Fibroblast of pulmonary artery (primary cell): ENCODE measurements around the gene ZNF683.
A peak's percentile ranks its signal among the peaks of the same experiment; 100 is the strongest.
"Not testable (repeated sequence)": the region's sequence is repeated elsewhere in the genome, so short reads cannot be mapped to it uniquely, and the experiment has no call there.

Experiments used
- DNase-seq: peaks from one replicate; pipeline ENCODE4 v3.0.0-alpha.2; 2010; ENCODE audit warnings: low read depth
- H3K4me3 ChIP-seq: replicated peaks from 2 replicates; pipeline ENCODE4 v1.5.1; 2011; ENCODE audit warnings: low read depth, mild to moderate bottlenecking, control low read depth, low read length, moderate library complexity
- TF ChIP-seq, protein P1 (sequence below): IDR thresholded peaks from 2 replicates; pipeline ENCODE4 v1.5.1; 2011; ENCODE audit warnings: mild to moderate bottlenecking, control low read depth, low read length, inconsistent platforms; ENCODE audit errors: missing control alignments

The ZNF683 gene

GRCh38 chr1:26384076-26384475, 11.5 kb upstream of the ZNF683 start:
- no peak for DNase-seq
- no peak overlapping the region for H3K4me3 ChIP-seq
- TF ChIP-seq, protein P1, sequence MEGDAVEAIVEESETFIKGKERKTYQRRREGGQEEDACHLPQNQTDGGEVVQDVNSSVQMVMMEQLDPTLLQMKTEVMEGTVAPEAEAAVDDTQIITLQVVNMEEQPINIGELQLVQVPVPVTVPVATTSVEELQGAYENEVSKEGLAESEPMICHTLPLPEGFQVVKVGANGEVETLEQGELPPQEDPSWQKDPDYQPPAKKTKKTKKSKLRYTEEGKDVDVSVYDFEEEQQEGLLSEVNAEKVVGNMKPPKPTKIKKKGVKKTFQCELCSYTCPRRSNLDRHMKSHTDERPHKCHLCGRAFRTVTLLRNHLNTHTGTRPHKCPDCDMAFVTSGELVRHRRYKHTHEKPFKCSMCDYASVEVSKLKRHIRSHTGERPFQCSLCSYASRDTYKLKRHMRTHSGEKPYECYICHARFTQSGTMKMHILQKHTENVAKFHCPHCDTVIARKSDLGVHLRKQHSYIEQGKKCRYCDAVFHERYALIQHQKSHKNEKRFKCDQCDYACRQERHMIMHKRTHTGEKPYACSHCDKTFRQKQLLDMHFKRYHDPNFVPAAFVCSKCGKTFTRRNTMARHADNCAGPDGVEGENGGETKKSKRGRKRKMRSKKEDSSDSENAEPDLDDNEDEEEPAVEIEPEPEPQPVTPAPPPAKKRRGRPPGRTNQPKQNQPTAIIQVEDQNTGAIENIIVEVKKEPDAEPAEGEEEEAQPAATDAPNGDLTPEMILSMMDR: no peak

DNA sequence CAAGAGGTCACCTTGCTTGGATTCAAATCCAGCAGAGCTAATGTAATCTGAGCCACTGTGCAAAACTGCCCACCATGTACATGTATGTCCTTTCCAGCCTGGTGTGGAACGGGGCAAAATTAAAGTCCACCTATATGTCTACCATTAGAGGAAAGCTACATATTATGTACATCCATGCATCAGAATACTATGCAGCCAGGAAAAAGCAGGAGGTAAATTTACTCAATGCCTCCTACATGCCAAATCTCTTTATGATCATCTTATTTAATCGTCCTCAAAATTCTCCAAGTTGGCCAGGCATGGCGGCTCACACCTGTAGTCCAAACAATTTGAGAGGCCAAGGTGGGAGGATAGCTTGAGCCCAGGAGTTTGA, 6.3 kb upstream of the ZNF683 start:
- TF ChIP-seq, protein P1: no peak
- DNase-seq: no peak

DNA sequence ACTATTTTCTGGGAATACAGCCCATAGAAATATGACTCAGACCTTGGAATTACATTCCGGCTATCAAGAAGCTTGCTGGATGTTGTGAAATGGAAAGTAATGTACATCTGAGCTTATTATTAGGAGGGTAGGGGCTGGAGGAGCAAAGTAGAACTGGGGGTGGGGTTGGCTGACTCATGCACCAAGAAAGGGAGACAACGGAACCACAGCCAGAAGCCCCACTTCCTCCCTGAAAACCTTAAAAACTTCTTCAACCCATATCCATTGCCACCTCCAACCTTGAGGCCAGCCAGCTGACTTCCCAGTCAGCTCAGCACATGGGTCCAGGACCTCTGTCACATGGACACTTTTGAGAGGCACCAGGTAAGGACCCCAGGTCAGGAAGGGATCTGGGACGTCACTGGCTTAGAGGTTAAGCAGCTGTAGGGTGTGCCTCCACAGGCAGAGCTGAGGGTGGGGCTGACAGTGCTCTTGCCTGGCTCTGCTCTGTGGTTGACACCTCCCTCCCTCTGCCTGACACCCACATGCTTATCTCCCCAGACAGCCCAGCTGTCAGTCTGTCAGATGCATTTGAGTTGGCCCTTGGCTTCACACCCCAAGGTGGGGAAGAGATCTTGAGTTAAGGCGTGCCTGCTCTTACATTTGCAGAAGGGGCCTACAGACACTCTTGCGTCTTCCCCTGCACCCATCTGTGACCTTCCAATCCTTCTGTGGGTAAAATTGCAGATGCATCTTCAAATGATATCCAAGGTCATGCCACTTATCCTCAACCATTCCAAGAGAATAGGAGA, 5.7 kb upstream of the ZNF683 start:
- H3K4me3 ChIP-seq: no peak overlapping the region
- DNase-seq: peak; percentile 96
- TF ChIP-seq, protein P1: no peak

More for the DNA sequence above, 6.3 kb upstream of the ZNF683 start:
- H3K4me3 ChIP-seq: no peak overlapping the region

DNA sequence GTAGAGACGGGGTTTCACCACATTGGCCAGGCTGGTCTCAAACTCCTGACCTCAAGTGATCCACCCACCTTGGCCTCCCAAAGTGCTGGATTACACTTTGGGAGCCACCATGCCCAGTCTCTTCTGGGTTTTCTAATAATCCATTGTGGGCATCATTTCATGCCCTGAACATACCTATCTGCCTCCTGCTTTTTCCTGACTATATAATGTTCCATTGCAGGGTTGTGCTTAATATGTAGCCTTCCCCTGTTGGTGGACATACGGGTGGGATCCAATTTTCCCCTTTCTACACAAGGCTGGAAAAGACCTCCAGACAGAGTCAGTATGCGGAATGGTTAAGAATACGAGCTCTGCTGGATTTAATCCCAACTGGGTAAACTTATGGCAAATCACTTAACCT, 3.5 kb upstream of the ZNF683 start:
- H3K4me3 ChIP-seq: no peak overlapping the region
- TF ChIP-seq, protein P1: no peak
- DNase-seq: no peak

- TF ChIP-seq, protein P1: no peak
- H3K4me3 ChIP-seq: no peak overlapping the region
- DNase-seq: no peak
These were observed 2.5 kb upstream of the ZNF683 start for GRCh38 chr1:26375081-26375480.

- not testable (repeated sequence) for H3K4me3 ChIP-seq, DNase-seq
These were observed 1.8 kb upstream of the ZNF683 start for GRCh38 chr1:26374361-26374760.

DNA sequence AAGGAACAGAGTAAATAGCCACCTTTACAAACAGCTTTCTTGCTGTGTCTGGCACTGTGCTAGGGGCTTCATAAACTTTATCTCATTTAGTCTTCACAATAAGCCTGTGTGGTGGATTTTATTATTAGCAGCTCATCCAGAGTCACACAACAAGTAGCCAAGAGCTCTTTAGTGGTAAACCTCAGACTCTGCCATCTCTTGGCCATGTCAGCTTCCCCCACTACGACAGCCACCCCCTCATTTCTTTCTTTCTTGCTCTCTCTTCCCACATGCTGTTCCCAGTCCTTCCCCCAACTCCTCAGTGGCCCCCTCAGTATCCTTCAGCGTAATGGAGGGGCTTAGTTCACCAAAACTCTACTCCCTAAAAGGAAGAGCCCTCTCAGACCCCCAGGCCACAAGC, 1.2 kb upstream of the ZNF683 start:
- DNase-seq: no peak
- no peak overlapping the region for H3K4me3 ChIP-seq
- TF ChIP-seq, protein P1: no peak
